Measurements from ENCODE around the gene LZTFL1. TPM values are rescaled to one million over a fixed set of nuclear protein-coding genes. Genes with fewer than 3 reads are reported as not detected.

The LZTFL1 gene
- total RNA-seq = 12.3 and 15.2 TPM in 2 replicates

DNA sequence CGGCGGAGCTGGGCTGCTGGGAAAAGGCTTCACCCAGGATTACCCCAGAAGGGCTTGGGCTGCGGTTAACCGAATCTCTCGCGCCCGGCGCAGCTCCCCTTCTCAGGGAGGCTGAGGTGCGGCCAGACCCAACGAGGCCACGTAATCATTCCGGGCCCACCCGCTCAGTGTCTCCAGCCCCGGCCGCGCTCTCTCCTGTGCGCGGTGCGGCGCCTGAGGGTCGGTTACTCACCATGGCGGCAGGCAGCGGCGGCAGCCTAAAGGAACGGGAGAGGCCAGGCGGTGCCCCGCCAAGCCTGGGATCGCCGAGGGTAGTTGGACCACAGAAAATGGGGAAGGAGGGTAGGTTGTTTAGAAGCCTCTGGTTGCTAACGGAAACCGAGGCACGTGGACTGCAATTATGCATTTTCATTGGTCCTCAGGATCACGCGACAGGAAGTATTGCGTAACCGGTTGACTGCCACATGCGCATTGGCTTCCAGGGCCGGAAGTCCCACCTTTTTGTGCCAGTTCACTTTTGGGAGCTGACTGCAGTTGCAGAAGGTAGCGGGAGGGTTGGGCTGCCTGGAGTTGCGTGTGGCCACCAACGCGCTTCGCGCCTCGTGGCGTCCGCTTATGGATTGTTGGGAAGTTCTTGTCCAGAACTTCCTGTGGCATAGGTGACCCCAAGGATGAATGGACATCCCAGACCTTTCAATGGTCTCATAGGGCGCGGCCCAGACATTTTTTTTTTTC, at the start of gene LZTFL1:
TSS of gene LZTFL1 (minus strand) at position 363 of the 735 bp plus-strand sequence. CDS start at position 235, 128 bp downstream.

GRCh38 chr3:45885979-45886705, 44.2 kb upstream of the LZTFL1 start, which contains the start of gene CCR9:
Gene CCR9, plus strand, starts transcription at chr3:45886543. Its CDS starts 8,391 bp downstream, at chr3:45894934.

DNA sequence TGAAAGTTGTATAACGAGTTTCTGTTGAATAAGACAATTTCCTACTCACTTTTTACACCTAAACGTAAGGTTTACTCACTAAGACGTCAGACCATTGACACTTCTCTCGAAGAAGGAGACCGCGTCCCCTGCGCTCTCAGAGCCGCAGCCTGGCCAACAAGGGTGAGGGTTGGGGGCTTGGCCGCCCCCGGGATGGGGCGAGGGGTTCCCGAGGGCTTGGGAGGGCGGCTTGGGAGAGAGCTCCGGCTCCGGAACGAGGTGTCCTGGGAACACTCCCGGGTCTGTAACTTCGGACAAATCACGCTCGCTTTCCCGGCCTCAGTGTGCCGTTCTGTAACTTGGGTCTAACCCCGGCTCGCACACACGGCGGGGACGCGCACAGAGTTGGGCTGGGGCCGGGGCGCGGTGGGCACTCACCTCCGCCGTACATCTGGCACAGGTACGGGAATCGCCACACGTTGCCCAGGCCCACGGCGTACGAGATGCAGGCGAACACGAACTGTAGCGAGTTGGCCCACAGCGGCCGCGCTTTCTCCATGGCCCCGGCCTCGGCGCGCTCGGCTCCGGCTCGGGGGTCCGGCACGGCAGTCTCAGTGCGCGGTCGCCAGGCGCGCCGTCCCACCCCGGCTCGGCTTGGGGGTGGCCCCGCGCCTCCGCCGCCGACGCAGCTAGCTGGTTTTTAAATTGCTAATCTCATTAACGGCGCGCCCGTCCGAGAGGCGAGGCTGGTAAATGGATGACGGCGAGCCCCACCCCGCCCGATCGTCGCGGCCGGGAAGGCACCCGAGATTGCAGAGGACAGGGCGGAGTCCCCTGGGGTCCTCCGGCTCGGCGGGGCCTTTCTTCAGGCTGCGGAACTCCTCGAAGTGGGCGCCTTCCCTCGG, 45.8 kb downstream of the LZTFL1 start, which contains the start of gene SLC6A20:
TSS of gene SLC6A20 (minus strand) at position 655 of the 884 bp plus-strand sequence. CDS start at position 538, 117 bp downstream.

Other genes starting within 250 kb of the LZTFL1 start
- 16.9 and 20.8 TPM in 2 replicates for gene LIMD1, start 247.4 kb downstream of the LZTFL1 start, total RNA-seq
- gene SACM1L, start 152.7 kb downstream of the LZTFL1 start, total RNA-seq = 33.0 and 39.4 TPM in 2 replicates
- not detected in 2 replicates for gene SLC6A20, start 45.6 kb downstream of the LZTFL1 start, total RNA-seq
- not detected in 2 replicates for gene CCR9, start 44.4 kb upstream of the LZTFL1 start, total RNA-seq
- gene CXCR6, start 101.3 kb upstream of the LZTFL1 start, total RNA-seq = not detected in 2 replicates
- 36.7 and 55.2 TPM in 2 replicates for gene FYCO1, start 153.7 kb upstream of the LZTFL1 start, total RNA-seq
- not detected in 2 replicates for gene XCR1, start 185.4 kb upstream of the LZTFL1 start, total RNA-seq

Measured in aortic smooth muscle cell (primary cell).